Body of pancreas (tissue), 4 donors: ENCODE measurements around the gene DGKD. TPM values are rescaled to one million over a fixed set of nuclear protein-coding genes. Genes with fewer than 3 reads are reported as not detected.

Source experiments
- ATAC-seq: fragments of 150-250 bp; one replicate; pipeline ENCODE4 v1.9.1; 2016
- DNase-seq, 4 donors: peaks; one replicate each; pipeline ENCODE4 v3.0.0-alpha.2; 2019
- H3K27ac ChIP-seq, 4 donors: fragments of 200-600 bp; sonication (generic); 1 replicate in 3 of 4; 2 replicates in 1 of 4; pipeline versions ENCODE4 v1.5.1 to v1.6.1; 2016 to 2019; ENCODE audit warnings: mild to moderate bottlenecking in 1 of 4, mixed read lengths in 1 of 4, moderate library complexity in 1 of 4
- H3K27me3 ChIP-seq, 2 donors: fragments of 200-600 bp; sonication (generic); one replicate each; pipeline ENCODE4 v1.6.0; 2016; ENCODE audit warnings: mild to moderate bottlenecking in 1 of 2
- H3K36me3 ChIP-seq, 2 donors: fragments of 200-600 bp; sonication (generic); replicated peaks in 1 of 2; 2 replicates each; pipeline ENCODE4 v1.5.1; 2016; ENCODE audit warnings: low read depth in 2 of 2; ENCODE audit not compliant: insufficient read depth in 1 of 2
- H3K4me1 ChIP-seq: fragments of 200-600 bp; sonication (generic); one replicate; pipeline ENCODE4 v1.6.0; 2016
- H3K4me3 ChIP-seq, 2 donors: fragments of 200-600 bp; sonication (generic); 1 replicate in 1 of 2; 2 replicates in 1 of 2; pipeline ENCODE4 v1.5.1; 2016 to 2019
- H3K9me3 ChIP-seq, 3 donors: fragments of 200-600 bp; sonication (generic); 1 replicate in 2 of 3; 2 replicates in 1 of 3; pipeline ENCODE4 v1.5.1; 2016
- CTCF ChIP-seq, 7 experiments: fragments of 450-650 bp in 4 of 7; fragments of 200-600 bp in 3 of 7; sonication (generic) in 3 of 7; IDR thresholded peaks; one replicate each; pipeline ENCODE4 v1.5.1; 2016 to 2019; ENCODE audit warnings: antibody characterized with exemption in 7 of 7
- POLR2A ChIP-seq, 3 donors: fragments of 450-650 bp; IDR thresholded peaks; one replicate each; pipeline ENCODE4 v1.6.1; 2016; ENCODE audit warnings: antibody characterized with exemption in 3 of 3, mild to moderate bottlenecking in 2 of 3
- WGBS, 2 donors: methylation state at CpG; one replicate each; pipeline ENCODE4 v1.1.5; 2017; 5-methylcytosine and 5-hydroxymethylcytosine counted together
- intact Hi-C: fragments of 100-400 bp; cut with DNase I; formaldehyde crosslinking; loops from one replicate; pipeline ENCODE4 v1.15.1; 2023
- total RNA-seq, 2 donors: library from RNA; depleted of rRNA; stranded (reverse); fragments of >200 nt; gene quantifications; one replicate each; pipeline ENCODE4 v1.1.0, GENCODE V29; 2016

Gene DGKD
- total RNA-seq, 2 donors from 2014 or later: 9.1 to 30.3 TPM

GRCh38 chr2:233439191-233439590 lies 84.9 kb downstream of the DGKD start:
- H3K9me3 ChIP-seq: no peaks in the 10 kb centered on the region
- TF ChIP-seq POLR2A (IDR thresholded peaks at IDR 0.05): no peak
- TF ChIP-seq CTCF (IDR thresholded peaks at IDR 0.05): no peak
- intact Hi-C loops: no loop called here
- no peak for ATAC-seq
- H3K4me3 ChIP-seq: no peak overlapping the region
- H3K27me3 ChIP-seq: no peaks in the 10 kb centered on the region
- DNase-seq: peak in 2 of 4 donors; percentile 29 to 37
- no peak overlapping the region for H3K27ac ChIP-seq
- no peaks in the 10 kb centered on the region for H3K4me1 ChIP-seq
- H3K36me3 ChIP-seq: peaks cover 0 to 4% of the 10 kb centered on the region in 2 donors
- 75 to 79% methylated on average over 9 of the region's 9 CpGs for WGBS, 2 donors

GRCh38 chr2:233440314-233440713 lies 86.0 kb downstream of the DGKD start:
- Histone ChIP-seq H3K27ac (no peak overlapping the region), H3K27me3 (no peaks in the 10 kb centered on the region), H3K36me3 (peaks cover 0 to 4% of the 10 kb centered on the region in 2 donors), H3K9me3 (no peaks in the 10 kb centered on the region), H3K4me3 (no peak overlapping the region), H3K4me1 (no peaks in the 10 kb centered on the region)
- no peak for TF ChIP-seq POLR2A (IDR thresholded peaks at IDR 0.05)
- no peak for TF ChIP-seq CTCF (IDR thresholded peaks at IDR 0.05)
- DNase-seq (no peak), ATAC-seq (no peak)
- intact Hi-C loops: no loop called here
- 91 to 92% methylated on average over 9 to 13 of the region's 17 CpGs for WGBS, 2 donors

- H3K27ac ChIP-seq: no peak overlapping the region
- H3K36me3 ChIP-seq: peaks cover 0 to 6% of the 10 kb centered on the region in 2 donors
- DNase-seq: no peak
- intact Hi-C loops: no loop called here
- ATAC-seq: no peak
- no peaks in the 10 kb centered on the region for H3K9me3 ChIP-seq
- H3K4me3 ChIP-seq: no peak overlapping the region
- H3K27me3 ChIP-seq: no peaks in the 10 kb centered on the region
- no peaks in the 10 kb centered on the region for H3K4me1 ChIP-seq
- WGBS, 2 donors: 85 to 91% methylated on average over 9 of the region's 9 CpGs
- TF ChIP-seq CTCF (IDR thresholded peaks at IDR 0.05) (no peak), POLR2A (IDR thresholded peaks at IDR 0.05) (no peak)
Observed at GRCh38 chr2:233440714-233441113, 86.4 kb downstream of the DGKD start.

- DNase-seq (no peak), ATAC-seq (no peak)
- WGBS, 2 donors: 94% methylated on average over 17 to 26 of the region's 26 CpGs
- H3K27me3 ChIP-seq: no peaks in the 10 kb centered on the region
- no peak overlapping the region for H3K4me3 ChIP-seq
- H3K36me3 ChIP-seq: peaks cover 0 to 8% of the 10 kb centered on the region in 2 donors
- no peaks in the 10 kb centered on the region for H3K4me1 ChIP-seq
- intact Hi-C loops: no loop called here
- H3K9me3 ChIP-seq: no peaks in the 10 kb centered on the region
- TF ChIP-seq CTCF (IDR thresholded peaks at IDR 0.05): no peak
- TF ChIP-seq POLR2A (IDR thresholded peaks at IDR 0.05): no peak
- no peak overlapping the region for H3K27ac ChIP-seq
Observed at GRCh38 chr2:233441161-233442027, 87.1 kb downstream of the DGKD start.

- H3K27me3 ChIP-seq: no peaks in the 10 kb centered on the region
- 76 to 85% methylated on average over 4 of the region's 4 CpGs for WGBS, 2 donors
- ATAC-seq (no peak), DNase-seq (no peak)
- TF ChIP-seq CTCF (IDR thresholded peaks at IDR 0.05): no peak
- no peak for TF ChIP-seq POLR2A (IDR thresholded peaks at IDR 0.05)
- no peaks in the 10 kb centered on the region for H3K9me3 ChIP-seq
- no peaks in the 10 kb centered on the region for H3K4me1 ChIP-seq
- H3K4me3 ChIP-seq: no peak overlapping the region
- intact Hi-C loops: no loop called here
- no peak overlapping the region for H3K27ac ChIP-seq
- H3K36me3 ChIP-seq: peaks cover 0 to 8% of the 10 kb centered on the region in 2 donors
Observed at GRCh38 chr2:233442028-233442310, 87.7 kb downstream of the DGKD start.
